LNCaP clone FGC (cell line): ENCODE data around the gene COL4A3.

Experiments used
- DNase-seq: peaks from one replicate; pipeline ENCODE4 v3.0.0-alpha.2; 2011; ENCODE audit warnings: low read depth
- H3K4me3 ChIP-seq: 2 replicates; pipeline ENCODE4 v1.5.1; 2011; ENCODE audit warnings: mild to moderate bottlenecking, low read depth, low read length, control low read depth
- CTCF ChIP-seq: IDR thresholded peaks from 2 replicates; pipeline ENCODE4 v1.5.1; 2012; ENCODE audit warnings: mild to moderate bottlenecking; ENCODE audit not compliant: control insufficient read depth, insufficient read depth; ENCODE audit errors: extremely low read depth

The COL4A3 gene

GRCh38 chr2:227201771-227202170 is 37.3 kb downstream of the COL4A3 start:
- DNase-seq: no peak
- no peak for TF ChIP-seq CTCF
- no peak overlapping the region for H3K4me3 ChIP-seq

- no peak for TF ChIP-seq CTCF
- no peak for DNase-seq
- no peak overlapping the region for H3K4me3 ChIP-seq
Measured at GRCh38 chr2:227204452-227204851, 40.0 kb downstream of the COL4A3 start.

GRCh38 chr2:227205701-227206100 is 41.3 kb downstream of the COL4A3 start:
- DNase-seq: no peak
- H3K4me3 ChIP-seq: no peak overlapping the region
- TF ChIP-seq CTCF: no peak

- DNase-seq: no peak
- no peak for TF ChIP-seq CTCF
- no peak overlapping the region for H3K4me3 ChIP-seq
Measured at GRCh38 chr2:227206406-227206805, 42.0 kb downstream of the COL4A3 start.

GRCh38 chr2:227207573-227207972 is 43.1 kb downstream of the COL4A3 start:
- H3K4me3 ChIP-seq: no peak overlapping the region
- DNase-seq: no peak
- no peak for TF ChIP-seq CTCF

GRCh38 chr2:227214622-227215041 is 50.2 kb downstream of the COL4A3 start:
- no peak overlapping the region for H3K4me3 ChIP-seq
- no peak for TF ChIP-seq CTCF
- DNase-seq: no peak

GRCh38 chr2:227219312-227220105 is 55.1 kb downstream of the COL4A3 start:
- no peak overlapping the region for H3K4me3 ChIP-seq
- no peak for TF ChIP-seq CTCF

More at GRCh38 chr2:227219312-227220105, 55.1 kb downstream of the COL4A3 start:
- DNase-seq: no peak
